Kidney (tissue), 14 donors: ENCODE measurements around the gene CYB561. TPM values are rescaled to one million over a fixed set of nuclear protein-coding genes. Genes with fewer than 3 reads are reported as not detected.

Experiments
- DNase-seq, 5 donors: peaks; one replicate each; pipeline ENCODE4 v3.0.0-alpha.2; 2013 to 2020
- FAIRE-seq: peaks from 2 replicates; lab custom pipeline; 2012; peaks lifted over from hg19 to GRCh38; lab: Jason Lieb, UNC
- H3K27ac ChIP-seq, 2 donors: one replicate each; pipeline ENCODE4 v1.7.0; 2013; ENCODE audit warnings: low read depth in 2 of 2, low read length in 2 of 2, inconsistent platforms in 1 of 2
- H3K27me3 ChIP-seq: one replicate; pipeline ENCODE4 v1.7.1; 2013; ENCODE audit warnings: low read length, inconsistent platforms; ENCODE audit not compliant: control insufficient read depth, insufficient read depth
- H3K36me3 ChIP-seq, 3 donors: one replicate each; pipeline versions ENCODE4 v1.7.0 to v1.7.1; 2013; ENCODE audit warnings: low read length in 3 of 3, control low read depth in 1 of 3, inconsistent platforms in 1 of 3; ENCODE audit not compliant: insufficient read depth in 3 of 3, control insufficient read depth in 2 of 3
- H3K4me1 ChIP-seq, 3 donors: one replicate each; pipeline versions ENCODE4 v1.7.0 to v1.7.1; 2013; ENCODE audit warnings: low read length in 3 of 3, inconsistent platforms in 1 of 3, low read depth in 1 of 3; ENCODE audit not compliant: control insufficient read depth in 2 of 3, insufficient read depth in 2 of 3
- H3K4me3 ChIP-seq, 3 donors: one replicate each; pipeline versions ENCODE4 v1.7.0 to v1.8.1; 2013; ENCODE audit warnings: low read length in 3 of 3, control low read depth in 1 of 3, inconsistent platforms in 1 of 3
- H3K9ac ChIP-seq, 3 donors: one replicate each; pipeline versions ENCODE4 v1.7.0 to v1.7.1; 2013; ENCODE audit warnings: low read length in 3 of 3, control low read depth in 1 of 3, inconsistent platforms in 1 of 3
- H3K9me3 ChIP-seq, 3 donors: one replicate each; pipeline versions ENCODE4 v1.7.0 to v1.7.1; 2013; ENCODE audit warnings: low read length in 3 of 3, control low read depth in 1 of 3, inconsistent platforms in 1 of 3; ENCODE audit not compliant: control insufficient read depth in 2 of 3, insufficient read depth in 1 of 3
- intact Hi-C: fragments of 100-400 bp; cut with DNase I; formaldehyde crosslinking; loops from one replicate; pipeline ENCODE4 v1.11.1; 2022
- polyA plus RNA-seq: library from polyadenylated mRNA; stranded (reverse); fragments of 350-450 nt; fragmentation: Illumina TruSeq; extraction: RNeasy Lipid Tissue Mini Kit (QIAGEN cat#74804); gene quantifications from one replicate; pipeline ENCODE4 v1.2.3, GENCODE V29; 2014; ENCODE audit warnings: low read depth, low replicate concordance; ENCODE audit not compliant: insufficient read depth
- total RNA-seq: library from RNA; stranded (reverse); fragmentation: NEBNext Ultra II Directional; extraction: Animal tissue kit (Norgen Biotek cat#: 25700); gene quantifications from one replicate; pipeline ENCODE4 v1.2.1, GENCODE V29; 2021
- TF ChIP-seq, protein P1 (sequence below): IDR thresholded peaks from 3 replicates; pipeline ENCODE4 v1.5.1; 2012; ENCODE audit warnings: mild to moderate bottlenecking, moderate library complexity, borderline replicate concordance; ENCODE audit not compliant: insufficient read depth; ENCODE audit errors: extremely low read depth
- donor health status: control.
- donor health status: control.
- donor health status: control.
- donor health status: control.
- donor health status: control.
- donor health status: DM: yes; HTN: yes; CAD: no.
- donor health status: Normal renal cell carcinoma (clear cell type).

Gene CYB561
- total and polyA plus RNA-seq, 2 donors from 2014 or later, result 38.4 to 51.1 TPM

DNA sequence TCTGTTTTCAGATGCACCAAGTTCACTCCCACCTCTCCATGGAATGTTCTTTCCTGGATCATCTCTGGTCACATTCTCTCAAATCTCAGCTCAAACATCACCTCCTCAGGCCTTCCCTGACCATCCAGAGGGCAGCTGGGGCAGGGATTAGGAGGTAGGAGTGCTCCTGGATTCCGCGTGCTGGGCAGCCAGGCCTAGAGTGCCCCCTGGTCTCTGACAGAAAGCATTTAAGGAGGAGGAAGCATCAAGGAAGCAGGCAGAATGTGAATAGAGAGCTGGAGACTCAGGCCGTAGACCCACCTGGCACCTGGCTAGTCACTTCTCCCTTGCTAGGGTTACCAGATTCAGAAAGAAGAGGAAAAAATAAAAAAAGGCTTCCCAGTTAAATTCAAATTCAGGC, 2.5 kb upstream of the CYB561 start:
- no peaks in the 10 kb centered on the region for H3K27me3 ChIP-seq
- H3K36me3 ChIP-seq, result no peaks in the 10 kb centered on the region
- peak in 2 of 5 donors; percentile 33 to 42 for DNase-seq
- intact Hi-C loops, result no loop called here
- peaks cover 0 to 12% (median 0%) of the 10 kb centered on the region in 3 donors for H3K4me1 ChIP-seq
- H3K9ac ChIP-seq, result no peak overlapping the region
- no peaks in the 10 kb centered on the region for H3K9me3 ChIP-seq
- TF ChIP-seq, protein P1, sequence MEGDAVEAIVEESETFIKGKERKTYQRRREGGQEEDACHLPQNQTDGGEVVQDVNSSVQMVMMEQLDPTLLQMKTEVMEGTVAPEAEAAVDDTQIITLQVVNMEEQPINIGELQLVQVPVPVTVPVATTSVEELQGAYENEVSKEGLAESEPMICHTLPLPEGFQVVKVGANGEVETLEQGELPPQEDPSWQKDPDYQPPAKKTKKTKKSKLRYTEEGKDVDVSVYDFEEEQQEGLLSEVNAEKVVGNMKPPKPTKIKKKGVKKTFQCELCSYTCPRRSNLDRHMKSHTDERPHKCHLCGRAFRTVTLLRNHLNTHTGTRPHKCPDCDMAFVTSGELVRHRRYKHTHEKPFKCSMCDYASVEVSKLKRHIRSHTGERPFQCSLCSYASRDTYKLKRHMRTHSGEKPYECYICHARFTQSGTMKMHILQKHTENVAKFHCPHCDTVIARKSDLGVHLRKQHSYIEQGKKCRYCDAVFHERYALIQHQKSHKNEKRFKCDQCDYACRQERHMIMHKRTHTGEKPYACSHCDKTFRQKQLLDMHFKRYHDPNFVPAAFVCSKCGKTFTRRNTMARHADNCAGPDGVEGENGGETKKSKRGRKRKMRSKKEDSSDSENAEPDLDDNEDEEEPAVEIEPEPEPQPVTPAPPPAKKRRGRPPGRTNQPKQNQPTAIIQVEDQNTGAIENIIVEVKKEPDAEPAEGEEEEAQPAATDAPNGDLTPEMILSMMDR, result no peak
- H3K4me3 ChIP-seq, result no peak overlapping the region
- FAIRE-seq, result no peak
- no peak overlapping the region for H3K27ac ChIP-seq

DNA sequence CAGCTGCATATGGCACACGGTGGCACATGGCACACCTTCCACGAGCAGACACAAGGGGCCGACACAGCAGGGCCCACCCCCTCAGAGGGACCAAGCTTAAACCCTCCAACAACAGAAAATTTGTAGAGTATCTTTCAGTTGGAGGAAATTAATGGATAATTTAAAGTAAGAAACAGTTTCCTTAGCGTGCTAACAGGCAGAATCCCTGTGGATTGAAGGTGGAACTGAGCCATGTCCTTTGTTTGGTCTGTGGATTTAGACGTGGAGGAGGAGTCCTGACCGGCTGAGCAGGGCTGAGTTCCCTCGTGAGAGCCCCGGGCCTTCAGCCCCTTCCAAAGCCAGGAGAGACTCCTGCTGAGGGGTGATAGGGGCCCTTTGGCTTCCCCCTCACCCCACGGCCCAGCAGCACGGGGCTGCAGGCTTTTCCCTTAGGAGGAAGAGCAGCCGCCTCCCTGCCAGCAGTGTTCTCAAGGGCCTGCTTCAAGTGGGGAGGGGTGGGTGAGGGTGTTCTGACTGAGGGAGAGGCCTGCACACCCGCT, 1.4 kb upstream of the CYB561 start:
- H3K9me3 ChIP-seq, result no peaks in the 10 kb centered on the region
- no peak overlapping the region for H3K4me3 ChIP-seq
- DNase-seq (no peak), FAIRE-seq (no peak)
- TF ChIP-seq, protein P1, result no peak
- H3K36me3 ChIP-seq, result no peaks in the 10 kb centered on the region
- no peaks in the 10 kb centered on the region for H3K27me3 ChIP-seq
- H3K9ac ChIP-seq, result peak overlapping the region in 1 of 3 donors; percentile 69
- intact Hi-C loops, result no loop called here
- H3K27ac ChIP-seq, result peak overlapping the region; percentile 20 to 82
- peaks cover 0 to 12% (median 0%) of the 10 kb centered on the region in 3 donors for H3K4me1 ChIP-seq

DNA sequence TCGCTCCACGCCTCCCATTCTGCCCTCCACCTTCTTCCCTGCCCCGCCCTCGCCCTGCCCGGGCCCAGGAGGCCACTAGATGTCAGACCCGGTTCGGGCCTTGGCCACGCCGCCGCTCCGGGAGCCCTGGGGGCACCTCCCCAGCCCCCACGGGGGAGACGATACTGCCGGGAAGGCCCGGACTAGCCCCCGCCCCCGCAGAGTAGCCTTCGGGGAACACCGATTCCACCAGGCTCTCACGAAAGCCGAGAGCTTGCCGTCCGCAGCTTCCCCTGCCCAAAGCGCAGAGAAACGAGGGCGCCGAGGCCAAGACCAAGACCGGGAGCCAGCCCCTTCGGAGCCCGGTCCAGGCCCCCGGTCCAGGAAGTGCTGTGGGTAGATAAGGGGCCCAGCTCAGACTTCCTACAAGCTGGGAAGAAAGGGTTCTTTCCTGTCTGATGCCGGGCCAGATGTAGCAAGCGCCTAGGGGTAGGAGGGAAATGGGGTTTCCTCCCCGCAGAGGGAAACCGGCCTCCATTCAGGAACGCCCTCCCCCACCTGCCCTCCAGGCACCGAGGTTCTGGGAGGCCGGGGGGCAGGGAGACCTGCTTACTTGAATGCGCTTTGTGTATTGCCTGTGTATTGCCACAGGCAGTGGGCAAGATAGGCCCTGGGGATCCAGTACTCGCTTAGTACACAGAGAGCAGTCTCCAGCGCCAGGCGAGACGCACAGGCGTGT, 806 bp upstream of the CYB561 start:
- Histone ChIP-seq H3K27me3 (no peaks in the 10 kb centered on the region), H3K9ac (peak overlapping the region in 2 of 3 donors; percentile 48 to 69), H3K4me1 (peaks cover 0 to 12% (median 0%) of the 10 kb centered on the region in 3 donors), H3K4me3 (peak overlapping the region; percentile 33 to 68 (median 42)), H3K9me3 (no peaks in the 10 kb centered on the region), H3K36me3 (no peaks in the 10 kb centered on the region), H3K27ac (peak overlapping the region; percentile 20 to 82)
- FAIRE-seq (no peak), DNase-seq (peak in 4 of 5 donors; percentile 40 to 92 (median 65))
- intact Hi-C loops, result no loop called here
- TF ChIP-seq, protein P1, result peak; percentile 10
